ENCODE results near the gene FRY.
A peak's percentile ranks its signal among the peaks of the same experiment; 100 is the strongest.
"Not testable (repeated sequence)": the region's sequence is repeated elsewhere in the genome, so short reads cannot be mapped to it uniquely, and the experiment has no call there.

FRY gene

GRCh38 chr13:32031025-32031814 is at the start of gene FRY:
TSS of gene FRY (plus strand) at chr13:32031774. CDS start at chr13:32031796, 22 bp downstream.
- DNase-seq (ENCODE audit: low read depth, low spot score), result no peak
- CTCF ChIA-PET, result interaction anchor here (1.1 to 1.5 kb wide), 5 partner anchors 8 to 135 kb away, joined by 3 to 5 read pairs (median 3); no protein-coding TSS in a partner anchor
- H3K4me3 ChIP-seq (ENCODE audit: low read depth, low read length), result peak within 1 kb of the TSS; percentile 68
- TF ChIP-seq CTCF (IDR thresholded peaks at IDR 0.05; ENCODE audit: insufficient read depth, low read length, missing control alignments), result peak; percentile 14
- POLR2A ChIA-PET, result no interaction called here

GRCh38 chr13:31982124-31982523 is 49.5 kb upstream of the FRY start:
- POLR2A ChIA-PET, result no interaction called here
- H3K4me3 ChIP-seq (ENCODE audit: low read depth, low read length), result no peak overlapping the region
- DNase-seq (ENCODE audit: low read depth, low spot score), result no peak
- CTCF ChIA-PET, result interaction anchor here (1.0 to 1.4 kb wide), 2 partner anchors 19 to 72 kb away, joined by 4 to 5 read pairs; no protein-coding TSS in a partner anchor
- TF ChIP-seq CTCF (IDR thresholded peaks at IDR 0.05; ENCODE audit: insufficient read depth, low read length, missing control alignments), result no peak

GRCh38 chr13:31982540-31982939 is 49.0 kb upstream of the FRY start:
- POLR2A ChIA-PET, result no interaction called here
- peak; percentile 19 for DNase-seq (ENCODE audit: low read depth, low spot score)
- no peak overlapping the region for H3K4me3 ChIP-seq (ENCODE audit: low read depth, low read length)
- CTCF ChIA-PET, result interaction anchor here (1.0 to 1.4 kb wide), 2 partner anchors 19 to 73 kb away, joined by 4 to 5 read pairs; no protein-coding TSS in a partner anchor
- no peak for TF ChIP-seq CTCF (IDR thresholded peaks at IDR 0.05; ENCODE audit: insufficient read depth, low read length, missing control alignments)

- DNase-seq (ENCODE audit: low read depth, low spot score); H3K4me3 ChIP-seq (ENCODE audit: low read depth, low read length); POLR2A ChIA-PET; CTCF ChIA-PET: not testable (repeated sequence)
These were observed 47.9 kb upstream of the FRY start for GRCh38 chr13:31983696-31984095.

- CTCF ChIA-PET; DNase-seq (ENCODE audit: low read depth, low spot score); H3K4me3 ChIP-seq (ENCODE audit: low read depth, low read length); POLR2A ChIA-PET: not testable (repeated sequence)
These were observed 47.2 kb upstream of the FRY start for GRCh38 chr13:31984388-31984787.

- H3K4me3 ChIP-seq (ENCODE audit: low read depth, low read length), result no peak overlapping the region
- POLR2A ChIA-PET, result no interaction called here
- DNase-seq (ENCODE audit: low read depth, low spot score), result no peak
- CTCF ChIA-PET, result interaction anchor here (1.0 kb wide), 1 partner anchor 9 kb away, joined by 3 read pairs; no protein-coding TSS in a partner anchor
- no peak for TF ChIP-seq CTCF (IDR thresholded peaks at IDR 0.05; ENCODE audit: insufficient read depth, low read length, missing control alignments)
These were observed 44.7 kb upstream of the FRY start for GRCh38 chr13:31986676-31987470.

GRCh38 chr13:31987535-31988170 is 43.9 kb upstream of the FRY start:
- TF ChIP-seq CTCF (IDR thresholded peaks at IDR 0.05; ENCODE audit: insufficient read depth, low read length, missing control alignments), result no peak
- POLR2A ChIA-PET, result no interaction called here
- CTCF ChIA-PET, result interaction anchor here (1.0 kb wide), 1 partner anchor 8 kb away, joined by 3 read pairs; no protein-coding TSS in a partner anchor
- no peak for DNase-seq (ENCODE audit: low read depth, low spot score)
- H3K4me3 ChIP-seq (ENCODE audit: low read depth, low read length), result no peak overlapping the region

- DNase-seq (ENCODE audit: low read depth, low spot score); CTCF ChIA-PET; POLR2A ChIA-PET; H3K4me3 ChIP-seq (ENCODE audit: low read depth, low read length): not testable (repeated sequence)
These were observed 37.2 kb upstream of the FRY start for GRCh38 chr13:31994367-31994766.

Measured in AG04449 (cell line).